IMR-90 (cell line): Measurements from ENCODE around the gene LTC4S. TPM values are rescaled to one million over a fixed set of nuclear protein-coding genes. Genes with fewer than 3 reads are reported as not detected.
A peak's percentile ranks its signal among the peaks of the same experiment; 100 is the strongest.

ENCODE experiments used
- ATAC-seq: fragments of 200-7000 bp; cut with Tn5 transposase; 2 replicates; pipeline ENCODE4 v1.9.1; 2020; ENCODE audit warnings: low read depth, mild to moderate bottlenecking, moderate library complexity
- BruUV-seq: library from RNA; stranded (reverse); fragments of 400-500 nt; replicated peaks from 2 replicates; lab custom pipeline; 2021; lab: Mats Ljungman, UMichigan
- CTCF ChIA-PET: fragments of 300-600 bp; formaldehyde crosslinking; extraction: SDS; loops from one replicate; lab custom pipeline; 2021; ENCODE audit warnings: antibody characterized with exemption; lab: Yijun Ruan, JAX
- POLR2A ChIA-PET: fragments of 300-600 bp; sonication (Branson Sonifier 250); formaldehyde crosslinking; loops from one replicate; lab custom pipeline; 2022; ENCODE audit warnings: antibody characterized with exemption; ENCODE audit not compliant: unreplicated experiment; lab: Charles Lee
- DNase-seq: peaks from one replicate; pipeline ENCODE4 v3.0.0; 2013
- H2AFZ ChIP-seq: replicated peaks from 2 replicates; pipeline ENCODE3; 2013; ENCODE audit warnings: low read length, mild to moderate bottlenecking; ENCODE audit not compliant: poor library complexity
- H2AK5ac ChIP-seq: 2 replicates; pipeline ENCODE4 v1.6.1; 2013; ENCODE audit warnings: low read depth, low read length, inconsistent platforms
- H2AK9ac ChIP-seq: replicated peaks from 2 replicates; pipeline ENCODE3; 2013; ENCODE audit warnings: mild to moderate bottlenecking, low read depth, low read length, moderate library complexity; ENCODE audit not compliant: poor library complexity
- H2BK120ac ChIP-seq: 2 replicates; pipeline ENCODE4 v1.6.1; 2013; ENCODE audit warnings: low read depth, low read length, inconsistent platforms
- H2BK15ac ChIP-seq: 3 replicates; pipeline ENCODE4 v1.6.1; 2013; ENCODE audit warnings: low read depth, low read length, inconsistent platforms
- H2BK20ac ChIP-seq: 2 replicates; pipeline ENCODE4 v1.6.1; 2013; ENCODE audit warnings: low read depth, mild to moderate bottlenecking, inconsistent platforms, low read length, moderate library complexity
- H2BK5ac ChIP-seq: 2 replicates; pipeline ENCODE4 v1.6.1; 2013; ENCODE audit warnings: mild to moderate bottlenecking, low read depth, low read length, inconsistent platforms; ENCODE audit not compliant: poor library complexity, severe bottlenecking
- H3K14ac ChIP-seq: replicated peaks from 2 replicates; pipeline ENCODE4 v1.6.1; 2013; ENCODE audit warnings: low read depth, low read length, inconsistent platforms
- H3K18ac ChIP-seq: 2 replicates; pipeline ENCODE4 v1.6.1; 2013; ENCODE audit warnings: low read depth, low read length, control low read depth
- H3K23ac ChIP-seq: 2 replicates; pipeline ENCODE4 v1.6.1; 2013; ENCODE audit warnings: low read depth, low read length, inconsistent platforms
- H3K27ac ChIP-seq: 2 replicates; pipeline ENCODE4 v1.5.1; 2013; ENCODE audit warnings: mild to moderate bottlenecking, control low read depth, low read length; ENCODE audit not compliant: insufficient read depth
- H3K27me3 ChIP-seq: 2 replicates; pipeline ENCODE4 v1.6.1; 2013; ENCODE audit warnings: low read length; ENCODE audit not compliant: control insufficient read depth, insufficient read depth
- H3K36me3 ChIP-seq: 2 replicates; pipeline ENCODE4 v1.6.1; 2013; ENCODE audit warnings: low read length, mixed read lengths; ENCODE audit not compliant: control insufficient read depth, insufficient read depth
- H3K4ac ChIP-seq: 2 replicates; pipeline ENCODE4 v1.6.1; 2013; ENCODE audit warnings: low read depth, low read length, inconsistent platforms
- H3K4me1 ChIP-seq: 2 replicates; pipeline ENCODE4 v1.6.1; 2013; ENCODE audit warnings: low read length, mixed read lengths; ENCODE audit not compliant: control insufficient read depth, insufficient read depth
- H3K4me2 ChIP-seq: 2 replicates; pipeline ENCODE4 v1.6.1; 2013; ENCODE audit warnings: low read depth, mild to moderate bottlenecking, control low read depth, low read length, moderate library complexity
- H3K4me3 ChIP-seq: 2 replicates; pipeline ENCODE4 v1.5.1; 2013; ENCODE audit warnings: low read depth, mild to moderate bottlenecking, control low read depth, low read length, moderate library complexity; ENCODE audit not compliant: insufficient read depth
- H3K56ac ChIP-seq: 2 replicates; pipeline ENCODE4 v1.6.1; 2013; ENCODE audit warnings: low read length, inconsistent platforms; ENCODE audit not compliant: insufficient read depth; ENCODE audit errors: extremely low read depth
- H3K79me1 ChIP-seq, 2 experiments: 2 replicates each; pipeline ENCODE4 v1.6.1; 2013; ENCODE audit warnings: low read length in 2 of 2, inconsistent platforms in 1 of 2, low read depth in 1 of 2
- H3K9ac ChIP-seq: 2 replicates; pipeline ENCODE4 v1.6.1; 2013; ENCODE audit warnings: low read depth, low read length, control low read depth
- H3K9me1 ChIP-seq: 2 replicates; pipeline ENCODE4 v1.6.1; 2013; ENCODE audit warnings: low read length, inconsistent platforms; ENCODE audit not compliant: insufficient read depth
- H3K9me3 ChIP-seq: 2 replicates; pipeline ENCODE4 v1.6.1; 2013; ENCODE audit warnings: low read length; ENCODE audit not compliant: control insufficient read depth, insufficient read depth
- H4K20me1 ChIP-seq: 2 replicates; pipeline ENCODE4 v1.6.1; 2013; ENCODE audit warnings: low read length, inconsistent platforms; ENCODE audit not compliant: insufficient read depth
- H4K5ac ChIP-seq: 2 replicates; pipeline ENCODE4 v1.6.1; 2013; ENCODE audit warnings: mild to moderate bottlenecking, low read depth, low read length, control low read depth
- H4K8ac ChIP-seq, 2 experiments: 2 replicates each; pipeline ENCODE4 v1.6.1; 2013; ENCODE audit warnings: low read depth in 2 of 2, low read length in 2 of 2, control low read depth in 1 of 2, inconsistent platforms in 1 of 2
- H4K91ac ChIP-seq: 2 replicates; pipeline ENCODE4 v1.6.1; 2013; ENCODE audit warnings: low read depth, low read length, inconsistent platforms; ENCODE audit not compliant: insufficient read depth
- CTCF ChIP-seq: conservative IDR thresholded peaks from 2 replicates; pipeline ENCODE4 v1.5.1; 2012; ENCODE audit warnings: mild to moderate bottlenecking, low read depth, low read length, improper control_type of control experiment
- FOS ChIP-seq: fragments of 150-350 bp; IDR thresholded peaks from 2 replicates; pipeline ENCODE4 v1.6.1; 2016; ENCODE audit warnings: low read depth, low read length
- NFE2L2 ChIP-seq: fragments of 150-350 bp; IDR thresholded peaks from 2 replicates; pipeline ENCODE4 v1.6.1; 2016; ENCODE audit warnings: low read depth, mild to moderate bottlenecking, low read length
- RCOR1 ChIP-seq: IDR thresholded peaks from 2 replicates; pipeline ENCODE4 v1.6.1; 2012; ENCODE audit warnings: mild to moderate bottlenecking, low read length, improper control_type of control experiment; ENCODE audit not compliant: insufficient replicate concordance
- RFX5 ChIP-seq: IDR thresholded peaks from 2 replicates; pipeline ENCODE4 v1.8.0; 2012; ENCODE audit warnings: low read depth, mild to moderate bottlenecking, low read length, moderate library complexity
- SMC3 ChIP-seq: fragments of 150-350 bp; IDR thresholded peaks from 2 replicates; pipeline ENCODE4 v1.6.1; 2016; ENCODE audit warnings: low read depth, mild to moderate bottlenecking, antibody characterized with exemption, low read length, moderate library complexity
- WGBS, 2 experiments: methylation state at CpG; one replicate each; pipeline versions ENCODE4 v1.1.5 to v1.1.7; 2013; ENCODE audit warnings: missing lambda C conversion rate in 2 of 2; ENCODE audit not compliant: insufficient read length in 1 of 2; ENCODE audit errors: extremely low coverage in 2 of 2; 5-methylcytosine and 5-hydroxymethylcytosine counted together
- dilution Hi-C: fragments of 300-500 bp; cut with HindIII; formaldehyde crosslinking; loops from one replicate; pipeline ENCODE4 v1.14.3; 2018; ENCODE audit warnings: low sequenced_read_pairs; ENCODE audit not compliant: unreplicated experiment
- in situ Hi-C: fragments of 300-500 bp; cut with MboI; formaldehyde crosslinking; loops from 3 replicates; pipeline ENCODE4 v1.14.3; 2019; ENCODE audit warnings: low sequenced_read_pairs, inconsistent platforms, mixed read lengths
- intact Hi-C: fragments of 100-400 bp; cut with micrococcal nuclease; formaldehyde crosslinking; loops from 2 replicates; pipeline ENCODE4 v1.10.0; 2022
- polyA plus RNA-seq, 3 experiments: library from polyadenylated mRNA; depleted of rRNA; stranded (reverse); fragments of >200 nt; gene quantifications; 2 replicates each; pipeline ENCODE4 v1.2.3, GENCODE V29; 2012; ENCODE audit warnings: low replicate concordance in 1 of 3
- total RNA-seq: library from RNA; depleted of rRNA; stranded (reverse); fragments of >200 nt; gene quantifications from 2 replicates; pipeline ENCODE4 v1.2.3, GENCODE V29; 2012

Gene LTC4S
- total and polyA plus RNA-seq, 2 of the 4 experiments (the other 2 are of a cell fraction) = 0.72 TPM; not detected in 1

- Histone ChIP-seq H2BK5ac (no peak overlapping the region), H3K4me1 (peaks cover 20% of the 10 kb centered on the region), H4K20me1 (peaks cover 45% of the 10 kb centered on the region), H3K9ac (no peak overlapping the region), H3K56ac (no peak overlapping the region), H3K14ac (no peak overlapping the region), H2AK9ac (peak overlapping the region; percentile 48), H2AK5ac (no peak overlapping the region), H3K18ac (no peak overlapping the region), H2AFZ (no peak overlapping the region), H3K27me3 (no peaks in the 10 kb centered on the region), H2BK20ac (no peak overlapping the region), H3K4me2 (no peak overlapping the region), H3K23ac (no peak overlapping the region), H3K4ac (no peak overlapping the region), H3K9me1 (0 out of 2 replicates have a peak, but pooled peaks cover 2% of the 10 kb centered on the region), H3K4me3 (no peak overlapping the region), H3K36me3 (peaks cover 46% of the 10 kb centered on the region), H2BK120ac (no peak overlapping the region), H4K5ac (no peak overlapping the region), H2BK15ac (no peak overlapping the region), H4K91ac (no peak overlapping the region), H3K9me3 (no peaks in the 10 kb centered on the region), H3K79me1 (peaks cover 26 to 59% of the 10 kb centered on the region in 2 experiments), H3K27ac (no peak overlapping the region), H4K8ac (no peak overlapping the region)
- intact Hi-C loops = loop anchor here (5.0 kb wide), 1 partner anchor 105 kb away; the partner anchor contains the start of gene TBC1D9B
- 92% methylated on average over 11 of the region's 19 CpGs; no CpG with 5 or more reads in 1 of the 2 experiments for WGBS, 2 experiments
- BruUV-seq = no TSS peak
- CTCF ChIA-PET = interaction anchor here (0.6 kb wide), 1 partner anchor 208 kb away, joined by 4 read pairs; no protein-coding TSS in a partner anchor
- ATAC-seq = no peak
- TF ChIP-seq NFE2L2 (no peak), CTCF (no peak), RCOR1 (no peak), SMC3 (no peak), FOS (no peak), RFX5 (no peak)
- in situ Hi-C loops = no loop called here
- DNase-seq = no peak
- dilution Hi-C loops = no loop called here
- POLR2A ChIA-PET = no interaction called here
Measured at GRCh38 chr5:179802207-179802883, 8.6 kb downstream of the LTC4S start.
